Measurements from ENCODE around the gene HCFC1R1. TPM values are rescaled to one million over a fixed set of nuclear protein-coding genes. Genes with fewer than 3 reads are reported as not detected.

The HCFC1R1 gene
- total and polyA plus RNA-seq, 2 of the 8 experiments (the other 6 are each of a cell fraction or from before 2014, with no cell fraction given) = 72.7 to 138 TPM

DNA sequence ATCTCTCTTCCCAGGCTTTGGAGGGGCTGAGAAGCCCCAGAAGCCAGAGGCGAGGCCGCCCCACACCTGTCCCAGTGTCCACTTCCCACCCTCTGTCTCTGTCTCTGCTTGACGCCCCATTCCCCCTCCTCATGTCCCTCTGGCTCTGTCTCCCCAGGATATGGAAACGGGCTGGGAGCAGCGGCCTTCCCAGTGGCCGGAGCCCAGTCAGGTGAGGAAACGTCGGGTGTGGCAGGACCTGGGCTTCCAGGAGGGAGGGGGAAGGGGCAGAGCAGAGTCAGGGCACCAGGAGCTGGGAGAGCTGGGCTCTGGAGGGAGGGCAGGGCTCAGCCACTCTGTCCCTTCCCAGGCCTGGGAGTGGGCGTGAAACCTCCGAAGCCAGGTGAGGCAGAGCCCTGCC is 32.9 kb downstream of the HCFC1R1 start:
- Histone ChIP-seq H3K9me3 (ENCODE audit: insufficient read depth in 2 of 2, low read depth in 1 of 2, low read length in 1 of 2) (no peaks in the 10 kb centered on the region), H3K4me2 (ENCODE audit: insufficient read depth in 1 of 2, low read depth in 2 of 2, low read length in 2 of 2) (no peak overlapping the region), H3K4me1 (replicated peaks in 1 of 4; ENCODE audit: control insufficient read depth in 3 of 4, insufficient read depth in 4 of 4, low read length in 3 of 4) (peaks cover 0 to 28% (median 18%) of the 10 kb centered on the region in 4 experiments; a peak in 6 of 7 replicates), H3K27ac (ENCODE audit: low read depth, low read length) (no peak overlapping the region), H3K14ac (ENCODE audit: insufficient read length) (no peak overlapping the region), H3K23me2 (ENCODE audit: low read depth, low read length) (no peaks in the 10 kb centered on the region; the same call in 1 of the 2 replicates), H4K91ac (replicated peaks; ENCODE audit: insufficient read length, low read length) (peak overlapping the region; percentile 31), H2BK12ac (ENCODE audit: low read depth, low read length) (peak overlapping the region; percentile 84; the same call in 1 of the 2 replicates), H2BK15ac (ENCODE audit: low read length) (peak overlapping the region; percentile 61; the same call in 1 of the 2 replicates), H3K27me3 (replicated peaks in 1 of 4; ENCODE audit: control insufficient read depth in 3 of 4, extremely low read depth in 1 of 4, insufficient read depth in 3 of 4, low read length in 3 of 4) (no peaks in the 10 kb centered on the region; a peak in 1 of 7 replicates), H3K56ac (replicated peaks; ENCODE audit: insufficient read length, low read depth, low read length) (no peak overlapping the region), H4K20me1 (replicated peaks in 1 of 2; ENCODE audit: control insufficient read depth in 1 of 2, insufficient read depth in 2 of 2, low read length in 2 of 2) (no peaks in the 10 kb centered on the region), H3K79me1 (ENCODE audit: low read depth, low read length) (no peaks in the 10 kb centered on the region), H3K4ac (replicated peaks; ENCODE audit: insufficient read length, low read depth, low read length) (no peak overlapping the region), H3K23ac (ENCODE audit: insufficient read length) (no peak overlapping the region), H3K79me2 (ENCODE audit: control insufficient read depth in 1 of 2, insufficient read depth in 2 of 2, low read length in 2 of 2) (no peaks in the 10 kb centered on the region), H3K18ac (ENCODE audit: extremely low read depth, low read length) (peak overlapping the region; percentile 32; the same call in 1 of the 2 replicates), H2BK5ac (ENCODE audit: low read depth, low read length) (peak overlapping the region; percentile 68; the same call in 1 of the 2 replicates), H4K8ac (ENCODE audit: extremely low read depth, insufficient read depth, low read length) (peak overlapping the region; percentile 11; the same call in 1 of the 2 replicates), H3K9ac (replicated peaks in 1 of 4; ENCODE audit: extremely low read depth in 1 of 4, low read depth in 3 of 4, low read length in 3 of 4) (no peak overlapping the region), H3K4me3 (ENCODE audit: extremely low read depth in 1 of 4, insufficient read depth in 2 of 4, low read depth in 3 of 4, low read length in 4 of 4) (no peak overlapping the region), H2AFZ (ENCODE audit: low read length) (no peak overlapping the region), H3K36me3 (ENCODE audit: control insufficient read depth in 2 of 4, insufficient read depth in 4 of 4, low read length in 3 of 4) (no peaks in the 10 kb centered on the region), H2BK20ac (ENCODE audit: low read length) (no peak overlapping the region), H2BK120ac (replicated peaks; ENCODE audit: low read depth, low read length) (no peak overlapping the region), H4K5ac (ENCODE audit: insufficient read length, low read depth, low read length) (peak overlapping the region; percentile 19), H2AK5ac (ENCODE audit: low read depth, low read length) (no peak overlapping the region; the same call in 1 of the 2 replicates)
- CTCF ChIA-PET (ENCODE audit: partially characterized antibody) = interaction anchor here (0.6 to 5.2 kb wide), 5 partner anchors 11 to 193 kb away, joined by 3 to 24 read pairs (median 4); partner anchors contain the start of gene CLDN6
- FAIRE-seq (no peak), DNase-seq (ENCODE audit: low read depth in 1 of 2, low spot score in 2 of 2) (no peak)
- TF ChIP-seq KDM4A (IDR thresholded peaks at IDR 0.05; ENCODE audit: low read depth, low read length, severe bottlenecking) = no peak
- TF ChIP-seq, protein P1, sequence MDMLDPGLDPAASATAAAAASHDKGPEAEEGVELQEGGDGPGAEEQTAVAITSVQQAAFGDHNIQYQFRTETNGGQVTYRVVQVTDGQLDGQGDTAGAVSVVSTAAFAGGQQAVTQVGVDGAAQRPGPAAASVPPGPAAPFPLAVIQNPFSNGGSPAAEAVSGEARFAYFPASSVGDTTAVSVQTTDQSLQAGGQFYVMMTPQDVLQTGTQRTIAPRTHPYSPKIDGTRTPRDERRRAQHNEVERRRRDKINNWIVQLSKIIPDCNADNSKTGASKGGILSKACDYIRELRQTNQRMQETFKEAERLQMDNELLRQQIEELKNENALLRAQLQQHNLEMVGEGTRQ (IDR thresholded peaks at IDR 0.05; ENCODE audit: low read length) = peak; percentile 25; the same call in 1 of the 2 replicates
- WGBS, 2 experiments (ENCODE audit: extremely low coverage in 1 of 2, insufficient coverage in 1 of 2, insufficient read length in 1 of 2, insufficient replicate concordance in 2 of 2, low coverage in 1 of 2, low lambda C conversion rate in 2 of 2, missing lambda C conversion rate in 1 of 2) = 64% methylated on average over 7 of the region's 10 CpGs; no CpG with 5 or more reads in 1 of the 2 experiments
- POLR2A ChIA-PET (ENCODE audit: partially characterized antibody) = interaction anchor here (1.1 to 15.2 kb wide), 7 partner anchors 8 to 41 kb away, joined by 4 to 200 read pairs (median 12); partner anchors contain the start of genes CLDN6, HCFC1R1, THOC6 and TNFRSF12A

Data from H1 (cell line).